ENCODE results near the gene TCP11. TPM values are rescaled to one million over a fixed set of nuclear protein-coding genes. Genes with fewer than 3 reads are reported as not detected.

The TCP11 gene
- total RNA-seq, 1 experiment from 2014 or later = not detected

GRCh38 chr6:35096129-35096862 is 44.8 kb downstream of the TCP11 start:
- no peak for DNase-seq (ENCODE audit: extremely low read depth, low read depth)

GRCh38 chr6:35094183-35094582 is 47.0 kb downstream of the TCP11 start:
- no peak for DNase-seq (ENCODE audit: extremely low read depth, low read depth)

GRCh38 chr6:35093783-35094182 is 47.4 kb downstream of the TCP11 start:
- DNase-seq (ENCODE audit: extremely low read depth, low read depth) = no peak

GRCh38 chr6:35093118-35093445 is 48.1 kb downstream of the TCP11 start:
- no peak for DNase-seq (ENCODE audit: extremely low read depth, low read depth)

GRCh38 chr6:35092362-35093117 is 48.6 kb downstream of the TCP11 start:
- no peak for DNase-seq (ENCODE audit: extremely low read depth, low read depth)

- DNase-seq (ENCODE audit: extremely low read depth, low read depth) = no peak
Measured at GRCh38 chr6:35091346-35092083, 49.6 kb downstream of the TCP11 start.

GRCh38 chr6:35090734-35091133 is 50.4 kb downstream of the TCP11 start:
- DNase-seq (ENCODE audit: extremely low read depth, low read depth) = no peak

- no peak for DNase-seq (ENCODE audit: extremely low read depth, low read depth)
Measured at GRCh38 chr6:35089935-35090505, 51.1 kb downstream of the TCP11 start.

GRCh38 chr6:35089216-35089934 is 51.8 kb downstream of the TCP11 start:
- no peak for DNase-seq (ENCODE audit: extremely low read depth, low read depth)

GRCh38 chr6:35088281-35089215 is 52.6 kb downstream of the TCP11 start:
- no peak for DNase-seq (ENCODE audit: extremely low read depth, low read depth)

- no peak for DNase-seq (ENCODE audit: extremely low read depth, low read depth)
Measured at GRCh38 chr6:35087361-35088280, 53.5 kb downstream of the TCP11 start.

GRCh38 chr6:35086636-35087360 is 54.3 kb downstream of the TCP11 start:
- DNase-seq (ENCODE audit: extremely low read depth, low read depth) = no peak

- DNase-seq (ENCODE audit: extremely low read depth, low read depth) = no peak
Measured at GRCh38 chr6:35086282-35086632, 54.9 kb downstream of the TCP11 start.

GRCh38 chr6:35085359-35086281 is 55.5 kb downstream of the TCP11 start:
- DNase-seq (ENCODE audit: extremely low read depth, low read depth) = no peak

- DNase-seq (ENCODE audit: extremely low read depth, low read depth) = no peak
Measured at GRCh38 chr6:35084511-35085203, 56.5 kb downstream of the TCP11 start.

- DNase-seq (ENCODE audit: extremely low read depth, low read depth) = no peak
Measured at GRCh38 chr6:35084041-35084491, 57.1 kb downstream of the TCP11 start.

Measured in NCI-H460 (cell line).